Astrocyte (in vitro differentiated cells and primary cell): ENCODE data around the gene MB.

Source experiments
- EZH2 ChIP-seq: IDR thresholded peaks from 2 replicates; pipeline ENCODE4 v1.6.1; 2012; ENCODE audit warnings: mild to moderate bottlenecking, low read length, inconsistent platforms; ENCODE audit not compliant: insufficient read depth
- TF ChIP-seq, protein P1 (sequence below): IDR thresholded peaks from 2 replicates; pipeline ENCODE4 v1.5.1; 2011; ENCODE audit warnings: low read depth, mild to moderate bottlenecking, inconsistent platforms, low read length, moderate library complexity; ENCODE audit not compliant: insufficient read depth

DNA sequence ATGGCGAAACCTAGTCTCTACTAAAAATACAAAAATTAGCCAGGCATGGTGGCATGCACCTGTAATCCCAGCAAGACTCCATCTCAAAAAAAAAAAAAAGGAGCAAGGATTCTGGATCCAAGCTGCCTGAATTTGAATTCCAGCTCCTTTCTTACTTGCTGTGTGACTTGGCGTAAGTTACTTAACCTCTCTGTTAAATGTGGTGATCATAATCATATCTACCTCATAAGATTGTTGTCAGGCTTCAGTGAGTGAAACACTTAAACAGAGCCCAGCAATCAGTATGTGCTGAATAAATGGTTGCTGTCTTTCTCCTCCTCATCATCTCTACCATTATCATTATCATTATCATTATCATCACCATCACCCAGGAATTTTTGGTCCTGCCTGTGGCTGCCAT, 2.7 kb downstream of the MB start:
- no peak for TF ChIP-seq EZH2
- TF ChIP-seq, protein P1, sequence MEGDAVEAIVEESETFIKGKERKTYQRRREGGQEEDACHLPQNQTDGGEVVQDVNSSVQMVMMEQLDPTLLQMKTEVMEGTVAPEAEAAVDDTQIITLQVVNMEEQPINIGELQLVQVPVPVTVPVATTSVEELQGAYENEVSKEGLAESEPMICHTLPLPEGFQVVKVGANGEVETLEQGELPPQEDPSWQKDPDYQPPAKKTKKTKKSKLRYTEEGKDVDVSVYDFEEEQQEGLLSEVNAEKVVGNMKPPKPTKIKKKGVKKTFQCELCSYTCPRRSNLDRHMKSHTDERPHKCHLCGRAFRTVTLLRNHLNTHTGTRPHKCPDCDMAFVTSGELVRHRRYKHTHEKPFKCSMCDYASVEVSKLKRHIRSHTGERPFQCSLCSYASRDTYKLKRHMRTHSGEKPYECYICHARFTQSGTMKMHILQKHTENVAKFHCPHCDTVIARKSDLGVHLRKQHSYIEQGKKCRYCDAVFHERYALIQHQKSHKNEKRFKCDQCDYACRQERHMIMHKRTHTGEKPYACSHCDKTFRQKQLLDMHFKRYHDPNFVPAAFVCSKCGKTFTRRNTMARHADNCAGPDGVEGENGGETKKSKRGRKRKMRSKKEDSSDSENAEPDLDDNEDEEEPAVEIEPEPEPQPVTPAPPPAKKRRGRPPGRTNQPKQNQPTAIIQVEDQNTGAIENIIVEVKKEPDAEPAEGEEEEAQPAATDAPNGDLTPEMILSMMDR: no peak
